Measurements from ENCODE around the gene LTBP1. TPM values are rescaled to one million over a fixed set of nuclear protein-coding genes. Genes with fewer than 3 reads are reported as not detected.

The LTBP1 gene
- total RNA-seq, 1 experiment from 2014 or later, result 28.5 TPM

GRCh38 chr2:33277002-33277426, 330.3 kb downstream of the LTBP1 start:
- peaks cover 0 to 12% (median 6%) of the 10 kb centered on the region in 3 experiments; a peak in 5 of 7 replicates for H3K36me3 Mint-ChIP-seq (ENCODE audit: insufficient read depth in 1 of 3, low read depth in 3 of 3)
- Histone ChIP-seq H2BK120ac (ENCODE audit: low read depth, low read length, poor library complexity, severe bottlenecking) (no peak overlapping the region), H3K9me3 (ENCODE audit: control insufficient read depth, low read depth, low read length) (no peaks in the 10 kb centered on the region), H3K27ac (ENCODE audit: insufficient read length, low read depth, low read length) (no peak overlapping the region), H4K8ac (replicated peaks; ENCODE audit: insufficient read length, low read depth, low read length) (no peak overlapping the region), H3K4ac (ENCODE audit: low read depth, low read length) (no peak overlapping the region), H2BK15ac (ENCODE audit: low read depth, low read length) (no peak overlapping the region), H3T11ph (ENCODE audit: low read length) (no peak overlapping the region), H3K4me1 (ENCODE audit: insufficient read depth, low read length) (no peaks in the 10 kb centered on the region), H3K14ac (ENCODE audit: insufficient read depth, low read length) (peak overlapping the region; percentile 53; the same call in 1 of the 2 replicates), H3K79me1 (ENCODE audit: insufficient read depth, low read depth, low read length, poor library complexity, severe bottlenecking) (no peaks in the 10 kb centered on the region), H4K5ac (ENCODE audit: insufficient read length, low read depth, low read length) (no peak overlapping the region), H3K9ac (ENCODE audit: extremely low read depth, insufficient read length, low read length) (no peak overlapping the region), H3K56ac (ENCODE audit: insufficient read length, low read depth, low read length) (no peak overlapping the region), H2BK12ac (ENCODE audit: insufficient read length, low read depth, low read length) (no peak overlapping the region), H3K27me3 (ENCODE audit: insufficient read depth, low read length) (no peaks in the 10 kb centered on the region), H2AK5ac (ENCODE audit: insufficient read length, low read length) (no peak overlapping the region), H3K4me2 (ENCODE audit: insufficient read depth, insufficient read length, low read length) (no peak overlapping the region), H3K23me2 (ENCODE audit: insufficient read length, low read depth, low read length, poor library complexity, severe bottlenecking) (no peaks in the 10 kb centered on the region), H4K20me1 (ENCODE audit: control insufficient read depth, insufficient read depth, insufficient read length) (no peaks in the 10 kb centered on the region), H4K91ac (ENCODE audit: insufficient read length, low read depth, low read length) (no peak overlapping the region), H3K18ac (ENCODE audit: insufficient read length, low read depth, low read length) (no peak overlapping the region), H2BK5ac (ENCODE audit: insufficient read length, low read length) (no peak overlapping the region), H3K23ac (ENCODE audit: insufficient read length, low read depth, low read length) (no peak overlapping the region), H3K79me2 (ENCODE audit: insufficient read depth, low read length) (no peaks in the 10 kb centered on the region), H2BK20ac (ENCODE audit: low read depth, low read length, poor library complexity, severe bottlenecking) (no peak overlapping the region), H2AFZ (ENCODE audit: low read length) (no peak overlapping the region)
- H3K27me3 Mint-ChIP-seq (ENCODE audit: low read depth), result no peaks in the 10 kb centered on the region
- H3K9me3 Mint-ChIP-seq, result no peaks in the 10 kb centered on the region
- H3K4me1 Mint-ChIP-seq, result no peaks in the 10 kb centered on the region
- DNase-seq, result no peak
- no CpG with 5 or more reads among the region's 5 CpGs for WGBS (ENCODE audit: extremely low coverage, insufficient read length, low lambda C conversion rate)
- no peak overlapping the region for H3K27ac Mint-ChIP-seq
- H3K4me3 Mint-ChIP-seq, result no peak overlapping the region
- TF ChIP-seq CTCF (conservative IDR thresholded peaks at IDR 0.05), result no peak
